GM12875 (cell line): ENCODE results near the gene SESN2.
A peak's percentile ranks its signal among the peaks of the same experiment; 100 is the strongest.

ENCODE experiments used
- H3K4me3 ChIP-seq: one replicate; pipeline ENCODE4 v1.5.1; 2011; ENCODE audit warnings: low read depth, low read length, control low read depth
- TF ChIP-seq, protein P1 (sequence below): IDR thresholded peaks from 2 replicates; pipeline ENCODE4 v1.5.1; 2011; ENCODE audit warnings: low read depth, mild to moderate bottlenecking, control low read depth, inconsistent platforms, low read length, moderate library complexity, borderline replicate concordance; ENCODE audit not compliant: insufficient read depth

Gene SESN2

DNA sequence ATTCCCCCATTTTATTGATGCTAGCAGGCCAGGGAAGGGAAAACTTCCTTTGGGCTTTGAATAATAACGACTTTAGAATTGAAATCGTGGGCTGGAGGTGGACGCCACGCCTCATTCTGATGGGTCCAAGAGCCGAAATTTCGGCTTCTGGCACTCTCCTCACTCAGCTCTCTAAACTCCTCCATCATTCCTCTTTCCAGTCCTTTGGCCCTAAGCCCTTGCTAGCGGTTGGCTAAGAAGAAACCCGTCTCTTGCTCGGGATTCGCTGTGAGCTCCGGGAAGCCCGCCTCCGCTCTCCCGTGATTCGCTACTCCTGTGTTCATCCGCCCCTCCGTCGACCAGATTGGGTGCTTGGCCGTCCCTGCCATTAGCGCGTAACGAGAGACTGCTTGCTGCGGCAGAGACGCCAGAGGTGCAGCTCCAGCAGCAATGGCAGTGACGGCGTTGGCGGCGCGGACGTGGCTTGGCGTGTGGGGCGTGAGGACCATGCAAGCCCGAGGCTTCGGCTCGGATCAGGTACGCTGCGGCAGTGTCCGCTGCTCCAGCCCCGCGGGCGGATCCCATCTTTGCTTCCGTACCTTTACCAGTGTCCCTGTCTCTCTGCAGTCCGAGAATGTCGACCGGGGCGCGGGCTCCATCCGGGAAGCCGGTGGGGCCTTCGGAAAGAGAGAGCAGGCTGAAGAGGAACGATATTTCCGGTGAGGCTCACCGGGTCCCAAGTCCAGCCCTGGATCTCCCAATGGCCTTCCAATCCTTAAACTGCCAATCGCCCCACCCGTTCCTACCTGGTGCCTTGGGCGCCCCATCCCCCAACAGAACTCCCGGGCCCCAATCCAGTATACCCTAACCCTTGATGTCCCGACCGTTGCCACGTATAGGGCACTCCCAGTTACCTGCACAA is 23.3 kb upstream of the SESN2 start, which contains the start of gene ATP5IF1:
TSS of gene ATP5IF1 (plus strand) at position 370 of the 901 bp plus-strand sequence. CDS start at position 430, 60 bp downstream.
- TF ChIP-seq, protein P1, sequence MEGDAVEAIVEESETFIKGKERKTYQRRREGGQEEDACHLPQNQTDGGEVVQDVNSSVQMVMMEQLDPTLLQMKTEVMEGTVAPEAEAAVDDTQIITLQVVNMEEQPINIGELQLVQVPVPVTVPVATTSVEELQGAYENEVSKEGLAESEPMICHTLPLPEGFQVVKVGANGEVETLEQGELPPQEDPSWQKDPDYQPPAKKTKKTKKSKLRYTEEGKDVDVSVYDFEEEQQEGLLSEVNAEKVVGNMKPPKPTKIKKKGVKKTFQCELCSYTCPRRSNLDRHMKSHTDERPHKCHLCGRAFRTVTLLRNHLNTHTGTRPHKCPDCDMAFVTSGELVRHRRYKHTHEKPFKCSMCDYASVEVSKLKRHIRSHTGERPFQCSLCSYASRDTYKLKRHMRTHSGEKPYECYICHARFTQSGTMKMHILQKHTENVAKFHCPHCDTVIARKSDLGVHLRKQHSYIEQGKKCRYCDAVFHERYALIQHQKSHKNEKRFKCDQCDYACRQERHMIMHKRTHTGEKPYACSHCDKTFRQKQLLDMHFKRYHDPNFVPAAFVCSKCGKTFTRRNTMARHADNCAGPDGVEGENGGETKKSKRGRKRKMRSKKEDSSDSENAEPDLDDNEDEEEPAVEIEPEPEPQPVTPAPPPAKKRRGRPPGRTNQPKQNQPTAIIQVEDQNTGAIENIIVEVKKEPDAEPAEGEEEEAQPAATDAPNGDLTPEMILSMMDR, result no peak

GRCh38 chr1:28236656-28237322 is 22.5 kb upstream of the SESN2 start:
- H3K4me3 ChIP-seq, result peak overlapping the region; percentile 88
- TF ChIP-seq, protein P1, result no peak

More for the DNA sequence above, 23.3 kb upstream of the SESN2 start, which contains the start of gene ATP5IF1:
- peak within 1 kb of the TSS; percentile 88 for H3K4me3 ChIP-seq

DNA sequence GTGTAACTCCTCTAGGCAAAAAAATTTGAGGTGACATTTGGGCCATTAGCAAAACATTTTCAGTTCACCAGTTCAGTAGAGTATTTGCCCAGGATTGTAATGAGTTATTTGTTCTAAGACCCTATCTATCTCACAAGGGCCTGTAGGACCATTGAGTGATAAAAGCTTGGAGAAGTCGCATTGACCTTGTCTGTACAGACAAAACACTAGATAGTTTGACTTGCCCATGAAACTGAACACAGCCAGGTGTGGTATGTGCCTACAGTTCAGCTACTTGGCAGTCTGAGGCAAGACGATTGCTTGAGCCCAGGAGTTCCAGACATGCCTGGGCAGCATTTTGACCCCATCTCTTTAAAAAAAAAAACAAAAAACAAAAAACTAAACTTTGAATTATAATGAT is 20.3 kb upstream of the SESN2 start:
- TF ChIP-seq, protein P1, result no peak
- H3K4me3 ChIP-seq, result no peak overlapping the region

GRCh38 chr1:28240024-28240423 is 19.3 kb upstream of the SESN2 start:
- TF ChIP-seq, protein P1, result no peak

GRCh38 chr1:28241638-28242241 is 17.6 kb upstream of the SESN2 start:
- no peak overlapping the region for H3K4me3 ChIP-seq
- TF ChIP-seq, protein P1, result no peak

More at GRCh38 chr1:28240024-28240423, 19.3 kb upstream of the SESN2 start:
- no peak overlapping the region for H3K4me3 ChIP-seq

DNA sequence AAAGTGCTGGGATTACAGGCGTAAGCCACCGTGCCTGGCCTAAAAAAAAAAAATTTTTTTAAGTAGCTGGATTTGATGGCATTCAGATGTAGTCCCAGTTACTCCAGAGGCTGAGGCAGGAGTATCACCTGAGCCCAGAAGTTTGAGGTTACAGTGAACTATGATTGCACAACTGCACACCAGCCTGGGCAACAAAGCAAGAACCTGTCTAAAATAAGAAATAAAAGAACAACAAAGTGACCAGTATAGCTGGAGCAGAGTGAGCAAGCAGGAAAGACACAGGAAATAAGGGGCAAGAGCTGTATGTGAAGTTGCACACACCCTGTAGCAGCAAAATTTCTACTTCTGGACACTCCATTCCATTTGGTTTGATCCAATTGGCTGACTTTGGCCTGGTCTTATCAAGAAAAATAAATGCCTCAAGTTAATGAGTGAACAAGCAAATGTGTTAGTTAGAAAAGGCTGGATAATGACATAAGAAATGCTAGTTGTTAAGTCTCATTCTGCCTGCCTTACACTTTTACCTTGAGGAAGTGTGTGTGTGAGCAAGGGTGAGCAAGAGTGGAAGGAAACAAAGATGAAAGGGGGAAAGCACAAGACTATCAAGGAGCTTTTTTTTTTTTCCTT is 15.5 kb upstream of the SESN2 start:
- TF ChIP-seq, protein P1, result no peak
- H3K4me3 ChIP-seq, result no peak overlapping the region
